GM12892 (cell line): Measurements from ENCODE around the gene BDKRB1.

Experiments
- POLR2A ChIP-seq: IDR thresholded peaks from 2 replicates; pipeline ENCODE4 v1.6.1; 2011; ENCODE audit warnings: low read depth, low read length, control low read depth
- POLR2AphosphoS5 ChIP-seq: IDR thresholded peaks from 2 replicates; pipeline ENCODE4 v1.6.1; 2011; ENCODE audit warnings: low read depth, low read length, control low read depth
- TAF1 ChIP-seq: IDR thresholded peaks from 2 replicates; pipeline ENCODE4 v1.6.1; 2011; ENCODE audit warnings: low read depth, mild to moderate bottlenecking, control low read depth, low read length, borderline replicate concordance

GRCh38 chr14:96254687-96255086 is 1.3 kb upstream of the BDKRB1 start:
- no peak for TF ChIP-seq POLR2A
- no peak for TF ChIP-seq POLR2AphosphoS5
- TF ChIP-seq TAF1 = no peak
